SJSA1 (cell line): ENCODE measurements around the gene SHB. TPM values are rescaled to one million over a fixed set of nuclear protein-coding genes. Genes with fewer than 3 reads are reported as not detected.

Source experiments
- DNase-seq, 2 experiments: peaks; one replicate each; pipeline ENCODE4 v3.0.0-alpha.2; 2015 to 2020; ENCODE audit warnings: low spot score in 2 of 2, low read depth in 1 of 2
- H3K27ac ChIP-seq: fragments of 250-450 bp; sonication (Bioruptor Pico); 2 replicates; pipeline ENCODE4 v1.5.1; 2020; ENCODE audit warnings: mild to moderate bottlenecking, moderate library complexity
- H3K27me3 ChIP-seq: fragments of 250-450 bp; sonication (Bioruptor Pico); replicated peaks from 2 replicates; pipeline ENCODE4 v1.5.1; 2020; ENCODE audit warnings: mild to moderate bottlenecking, moderate library complexity
- H3K36me3 ChIP-seq: fragments of 250-450 bp; sonication (Bioruptor Pico); 2 replicates; pipeline ENCODE4 v1.5.1; 2020; ENCODE audit warnings: mild to moderate bottlenecking
- H3K4me1 ChIP-seq: fragments of 250-450 bp; sonication (Bioruptor Pico); replicated peaks from 2 replicates; pipeline ENCODE4 v1.6.1; 2021; ENCODE audit warnings: mild to moderate bottlenecking
- H3K4me3 ChIP-seq: fragments of 250-450 bp; sonication (Bioruptor Pico); 2 replicates; pipeline ENCODE4 v1.5.1; 2020; ENCODE audit warnings: mild to moderate bottlenecking
- H3K9me3 ChIP-seq: fragments of 250-450 bp; sonication (Bioruptor Pico); replicated peaks from 2 replicates; pipeline ENCODE4 v1.5.1; 2020; ENCODE audit warnings: mild to moderate bottlenecking
- total RNA-seq: library from RNA; depleted of rRNA; stranded (reverse); fragments of >200 nt; shearing (Covaris generic); gene quantifications from 2 replicates; pipeline ENCODE4 v1.2.3, GENCODE V29; 2014

The SHB gene
- total RNA-seq, 1 experiment from 2014 or later, result 19.3 TPM

DNA sequence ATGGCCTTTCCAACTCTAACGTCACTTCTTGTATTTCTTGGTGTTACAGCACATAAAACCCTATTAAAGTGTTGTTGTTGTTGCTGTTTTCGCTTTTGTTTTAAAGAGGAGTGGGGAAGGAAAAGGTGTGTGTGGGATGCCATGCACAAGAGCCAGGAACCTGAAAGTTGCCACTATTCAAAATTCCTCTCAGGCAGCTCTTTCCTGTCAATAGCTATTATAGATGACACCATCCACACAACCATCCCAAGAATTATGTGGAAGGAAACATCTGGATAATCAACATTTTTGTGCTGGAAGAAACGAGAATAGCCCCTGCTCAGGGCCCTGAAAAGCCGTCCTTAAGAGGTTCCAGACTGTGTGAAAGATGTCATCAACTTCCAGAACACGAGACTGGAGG is 79.3 kb downstream of the SHB start:
- no peak overlapping the region for H3K4me3 ChIP-seq
- no peak for DNase-seq
- no peaks in the 10 kb centered on the region for H3K27me3 ChIP-seq
- no peaks in the 10 kb centered on the region for H3K9me3 ChIP-seq
- H3K27ac ChIP-seq, result no peak overlapping the region
- H3K4me1 ChIP-seq, result peaks cover 48% of the 10 kb centered on the region
- H3K36me3 ChIP-seq, result peaks cover 11% of the 10 kb centered on the region

DNA sequence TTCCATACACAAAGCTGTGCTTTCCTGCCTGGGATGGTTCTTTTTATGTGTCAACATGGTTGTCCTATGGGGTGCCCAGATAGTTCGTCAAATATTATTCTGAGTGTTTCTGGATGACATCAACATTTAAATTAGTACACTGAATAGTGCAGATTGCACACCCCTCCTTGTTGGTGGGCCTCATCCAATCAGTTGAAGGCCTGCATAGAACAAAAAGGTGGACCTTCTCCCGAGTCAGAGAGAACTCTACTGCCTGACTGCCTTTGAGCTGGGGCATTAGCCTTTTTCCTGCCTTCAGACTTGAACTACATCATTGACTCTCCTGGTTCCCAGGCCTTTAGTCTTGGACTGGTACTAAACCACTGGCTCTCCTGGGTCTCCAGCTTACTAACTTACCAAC is 80.4 kb downstream of the SHB start:
- Histone ChIP-seq H3K4me1 (peaks cover 47% of the 10 kb centered on the region), H3K4me3 (no peak overlapping the region), H3K27me3 (no peaks in the 10 kb centered on the region), H3K9me3 (no peaks in the 10 kb centered on the region), H3K36me3 (peaks cover 14% of the 10 kb centered on the region), H3K27ac (peak overlapping the region; percentile 94)
- DNase-seq, result no peak

GRCh38 chr9:37988041-37988440 is 81.0 kb downstream of the SHB start:
- Histone ChIP-seq H3K4me1 (peaks cover 47% of the 10 kb centered on the region), H3K9me3 (no peaks in the 10 kb centered on the region), H3K4me3 (no peak overlapping the region), H3K27ac (peak overlapping the region; percentile 94), H3K27me3 (no peaks in the 10 kb centered on the region), H3K36me3 (peaks cover 14% of the 10 kb centered on the region)
- peak in 1 of 2 experiments; percentile 40 for DNase-seq

- no peaks in the 10 kb centered on the region for H3K27me3 ChIP-seq
- H3K27ac ChIP-seq, result peak overlapping the region; percentile 94
- no peak overlapping the region for H3K4me3 ChIP-seq
- no peaks in the 10 kb centered on the region for H3K9me3 ChIP-seq
- peaks cover 14% of the 10 kb centered on the region for H3K36me3 ChIP-seq
- DNase-seq, result peak; percentile 71 to 81
- peaks cover 47% of the 10 kb centered on the region for H3K4me1 ChIP-seq
Observed at GRCh38 chr9:37987467-37987981, 81.5 kb downstream of the SHB start.

DNA sequence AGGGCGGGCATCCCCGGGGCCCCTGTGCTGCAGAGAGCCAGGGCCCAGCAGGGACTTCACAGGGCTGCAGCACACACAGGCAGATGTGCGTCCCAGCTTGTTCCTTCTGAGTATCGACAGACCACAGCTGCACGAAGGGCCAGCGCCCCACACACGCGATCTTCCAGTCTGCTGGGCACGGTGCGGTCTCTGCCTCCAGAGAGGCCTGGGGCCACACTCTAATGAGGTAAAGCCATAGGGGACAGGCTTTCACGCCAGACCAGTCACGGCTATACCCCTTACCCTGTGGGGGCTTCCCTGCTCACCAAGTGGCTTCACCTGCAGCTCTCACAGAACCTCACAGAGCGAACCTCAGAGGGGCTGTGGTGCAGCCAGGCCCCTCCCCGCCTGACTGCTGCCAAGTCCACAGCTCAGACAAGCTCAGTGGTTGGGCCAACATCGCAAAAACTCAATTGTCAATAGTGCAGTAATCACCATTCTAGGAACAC is 82.2 kb downstream of the SHB start:
- peaks cover 47% of the 10 kb centered on the region for H3K4me1 ChIP-seq
- peaks cover 14% of the 10 kb centered on the region for H3K36me3 ChIP-seq
- H3K27ac ChIP-seq, result peak overlapping the region; percentile 94
- DNase-seq, result no peak
- no peaks in the 10 kb centered on the region for H3K27me3 ChIP-seq
- H3K9me3 ChIP-seq, result no peaks in the 10 kb centered on the region
- H3K4me3 ChIP-seq, result no peak overlapping the region

GRCh38 chr9:37986001-37986400 is 83.0 kb downstream of the SHB start:
- no peaks in the 10 kb centered on the region for H3K9me3 ChIP-seq
- H3K27ac ChIP-seq, result no peak overlapping the region
- DNase-seq, result no peak
- peaks cover 17% of the 10 kb centered on the region for H3K36me3 ChIP-seq
- no peaks in the 10 kb centered on the region for H3K27me3 ChIP-seq
- peaks cover 47% of the 10 kb centered on the region for H3K4me1 ChIP-seq
- H3K4me3 ChIP-seq, result no peak overlapping the region

DNA sequence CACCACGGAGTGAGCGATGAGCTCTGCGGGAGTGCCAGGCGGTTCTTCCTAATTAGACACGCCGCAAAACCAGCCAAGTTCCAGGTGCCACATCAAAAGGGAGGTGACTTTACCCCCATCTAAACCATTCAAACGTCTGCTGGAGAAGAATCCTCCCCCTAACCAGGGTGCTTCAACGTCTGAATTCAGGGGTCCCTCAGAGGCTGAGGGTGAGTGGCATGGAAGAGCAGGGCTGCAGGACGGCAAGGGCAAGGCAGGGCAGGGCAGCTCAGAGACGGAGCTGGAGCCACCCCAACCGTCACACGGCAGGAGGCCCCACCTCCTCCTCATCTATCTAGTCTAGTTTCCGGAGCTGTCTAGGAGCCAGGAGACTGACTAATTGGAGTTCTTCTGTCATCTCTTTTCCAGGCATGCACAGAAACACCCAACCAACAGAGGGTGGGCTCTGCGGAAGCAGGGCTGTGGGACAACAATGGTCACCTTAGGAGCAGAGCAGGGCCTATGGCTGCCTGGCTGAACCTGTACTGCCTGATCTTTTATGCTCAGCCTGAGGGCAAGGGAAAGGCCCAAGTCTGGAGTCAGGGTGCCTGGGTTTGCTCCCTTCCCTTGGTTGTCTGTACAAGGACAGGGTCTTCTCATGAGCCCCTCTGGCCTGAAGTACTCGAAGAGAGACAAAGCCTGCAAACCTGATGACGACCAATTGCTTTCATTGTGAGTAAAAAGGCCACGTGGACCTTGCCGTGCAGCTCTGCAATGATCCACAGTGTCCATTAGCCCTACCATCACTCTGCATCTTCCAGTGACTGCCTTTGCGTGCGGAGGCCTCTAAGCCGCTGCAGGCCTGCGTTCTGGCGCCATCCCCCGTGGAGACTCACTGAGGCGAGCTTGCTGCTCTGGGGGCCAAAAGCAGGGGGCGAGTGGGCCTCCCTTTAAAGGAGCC is 84.1 kb downstream of the SHB start:
- H3K36me3 ChIP-seq, result peaks cover 18% of the 10 kb centered on the region
- H3K27me3 ChIP-seq, result no peaks in the 10 kb centered on the region
- DNase-seq, result no peak
- H3K4me3 ChIP-seq, result no peak overlapping the region
- no peaks in the 10 kb centered on the region for H3K9me3 ChIP-seq
- peaks cover 53% of the 10 kb centered on the region for H3K4me1 ChIP-seq
- peak overlapping the region; percentile 52; the same call in 1 of the 2 replicates for H3K27ac ChIP-seq

GRCh38 chr9:37984278-37984671 is 84.8 kb downstream of the SHB start:
- peak overlapping the region; percentile 52; the same call in 1 of the 2 replicates for H3K27ac ChIP-seq
- no peaks in the 10 kb centered on the region for H3K9me3 ChIP-seq
- no peaks in the 10 kb centered on the region for H3K27me3 ChIP-seq
- no peak for DNase-seq
- no peak overlapping the region for H3K4me3 ChIP-seq
- peaks cover 18% of the 10 kb centered on the region for H3K36me3 ChIP-seq
- H3K4me1 ChIP-seq, result peaks cover 55% of the 10 kb centered on the region

- Histone ChIP-seq H3K27me3 (no peaks in the 10 kb centered on the region), H3K27ac (no peak overlapping the region), H3K4me1 (peaks cover 53% of the 10 kb centered on the region), H3K4me3 (no peak overlapping the region), H3K36me3 (peaks cover 18% of the 10 kb centered on the region), H3K9me3 (no peaks in the 10 kb centered on the region)
- DNase-seq, result no peak
Observed at GRCh38 chr9:37983381-37984067, 85.5 kb downstream of the SHB start.

DNA sequence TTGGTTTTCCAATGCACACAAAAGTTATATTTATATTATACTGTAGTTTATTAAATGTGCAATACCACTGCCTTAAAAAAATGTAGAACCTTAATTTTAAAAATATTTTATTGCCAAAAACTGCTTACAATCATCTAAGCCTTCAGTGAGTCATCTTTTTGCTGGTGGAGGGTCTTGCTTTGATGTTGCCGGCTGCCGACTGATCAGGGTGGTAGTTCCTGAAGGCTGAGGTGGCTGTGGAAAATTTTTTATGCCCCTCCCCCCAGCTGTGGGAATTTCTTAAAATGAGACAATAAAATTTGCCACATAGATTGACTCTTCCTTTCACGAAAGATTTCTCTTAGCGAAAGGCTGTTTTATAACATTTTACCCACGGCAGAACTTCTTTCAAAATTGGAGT is 89.2 kb downstream of the SHB start:
- no peak for DNase-seq
- no peak overlapping the region for H3K4me3 ChIP-seq
- no peaks in the 10 kb centered on the region for H3K9me3 ChIP-seq
- H3K27ac ChIP-seq, result no peak overlapping the region
- H3K4me1 ChIP-seq, result peaks cover 45% of the 10 kb centered on the region
- H3K27me3 ChIP-seq, result no peaks in the 10 kb centered on the region
- peaks cover 8% of the 10 kb centered on the region for H3K36me3 ChIP-seq

GRCh38 chr9:37978983-37979382 is 90.0 kb downstream of the SHB start:
- Histone ChIP-seq H3K27me3 (no peaks in the 10 kb centered on the region), H3K36me3 (peaks cover 12% of the 10 kb centered on the region), H3K4me1 (peaks cover 47% of the 10 kb centered on the region), H3K9me3 (no peaks in the 10 kb centered on the region), H3K27ac (no peak overlapping the region), H3K4me3 (no peak overlapping the region)
- no peak for DNase-seq

DNA sequence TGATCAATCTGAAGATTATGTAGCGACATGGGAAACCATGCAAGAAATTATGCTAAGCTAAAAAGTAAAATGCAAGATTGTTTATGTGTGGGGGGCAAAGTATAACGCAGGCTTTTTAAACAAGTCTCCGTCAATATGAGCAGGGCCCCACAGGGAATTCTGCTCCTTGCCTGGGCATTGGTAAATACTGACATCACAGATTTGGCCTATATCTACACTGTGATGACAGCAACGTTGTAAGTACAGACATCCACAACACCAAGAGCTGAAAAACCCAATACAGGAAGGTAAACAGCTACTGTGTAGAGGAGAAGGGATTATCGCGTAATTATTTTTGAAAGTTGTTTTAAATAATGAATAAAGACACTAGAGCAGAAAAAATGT is 90.6 kb downstream of the SHB start:
- DNase-seq, result no peak
- Histone ChIP-seq H3K27me3 (no peaks in the 10 kb centered on the region), H3K36me3 (peaks cover 17% of the 10 kb centered on the region), H3K4me1 (peaks cover 47% of the 10 kb centered on the region), H3K27ac (no peak overlapping the region), H3K4me3 (no peak overlapping the region), H3K9me3 (no peaks in the 10 kb centered on the region)

GRCh38 chr9:37977851-37978480 is 91.1 kb downstream of the SHB start:
- Histone ChIP-seq H3K9me3 (no peaks in the 10 kb centered on the region), H3K27ac (no peak overlapping the region), H3K27me3 (no peaks in the 10 kb centered on the region), H3K36me3 (peaks cover 20% of the 10 kb centered on the region), H3K4me3 (no peak overlapping the region), H3K4me1 (peaks cover 47% of the 10 kb centered on the region)
- DNase-seq, result no peak
